ENCODE data around the gene BPIFB6.

- TF ChIP-seq CTCF (IDR thresholded peaks at IDR 0.05), result no peak
- no peak for TF ChIP-seq POLR2A (IDR thresholded peaks at IDR 0.05)
Observed at GRCh38 chr20:33019465-33020277, 11.8 kb upstream of the BPIFB6 start.

Data from esophagus squamous epithelium (tissue), 4 donors.